CD4-positive, alpha-beta T cell treated with Interleukin-6 for 4 hours (primary cell): ENCODE measurements around the gene GOPC.
A peak's percentile ranks its signal among the peaks of the same experiment; 100 is the strongest.
"Not testable (repeated sequence)": the region's sequence is repeated elsewhere in the genome, so short reads cannot be mapped to it uniquely, and the experiment has no call there.

Experiments used
- DNase-seq: peaks from one replicate; pipeline ENCODE4 v3.0.0-alpha.2; 2020; ENCODE audit warnings: mixed read lengths

GOPC gene

DNA sequence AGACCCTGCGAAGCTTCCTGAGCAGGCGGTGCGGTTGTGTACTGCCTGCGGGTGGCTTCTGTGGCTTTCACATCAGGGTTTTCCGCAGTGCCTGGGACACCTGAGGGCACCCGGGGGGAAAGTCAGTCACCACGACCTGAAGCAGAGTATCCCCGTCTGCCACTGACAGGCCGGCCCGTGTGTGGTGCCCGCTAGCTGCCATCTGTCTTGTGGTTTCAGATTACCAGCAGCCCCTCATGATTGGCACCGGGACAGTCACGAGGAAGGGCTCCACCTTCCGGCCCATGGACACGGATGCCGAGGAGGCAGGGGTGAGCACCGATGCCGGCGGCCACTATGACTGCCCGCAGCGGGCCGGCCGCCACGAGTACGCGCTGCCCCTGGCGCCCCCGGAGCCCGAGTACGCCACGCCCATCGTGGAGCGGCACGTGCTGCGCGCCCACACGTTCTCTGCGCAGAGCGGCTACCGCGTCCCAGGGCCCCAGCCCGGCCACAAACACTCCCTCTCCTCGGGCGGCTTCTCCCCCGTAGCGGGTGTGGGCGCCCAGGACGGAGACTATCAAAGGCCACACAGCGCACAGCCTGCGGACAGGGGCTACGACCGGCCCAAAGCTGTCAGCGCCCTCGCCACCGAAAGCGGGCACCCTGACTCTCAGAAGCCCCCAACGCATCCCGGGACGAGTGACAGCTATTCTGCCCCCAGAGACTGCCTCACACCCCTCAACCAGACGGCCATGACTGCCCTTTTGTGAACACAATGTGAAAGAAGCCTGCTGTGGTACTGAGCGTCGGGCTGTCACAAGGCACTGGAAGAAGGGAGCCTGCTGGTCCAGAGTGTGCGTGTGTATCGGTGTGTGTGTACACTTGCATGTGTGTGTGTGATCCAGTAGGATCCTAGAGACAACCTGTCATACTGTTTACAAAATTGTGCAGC is 54.4 kb downstream of the GOPC start:
- DNase-seq = peak; percentile 61

DNA sequence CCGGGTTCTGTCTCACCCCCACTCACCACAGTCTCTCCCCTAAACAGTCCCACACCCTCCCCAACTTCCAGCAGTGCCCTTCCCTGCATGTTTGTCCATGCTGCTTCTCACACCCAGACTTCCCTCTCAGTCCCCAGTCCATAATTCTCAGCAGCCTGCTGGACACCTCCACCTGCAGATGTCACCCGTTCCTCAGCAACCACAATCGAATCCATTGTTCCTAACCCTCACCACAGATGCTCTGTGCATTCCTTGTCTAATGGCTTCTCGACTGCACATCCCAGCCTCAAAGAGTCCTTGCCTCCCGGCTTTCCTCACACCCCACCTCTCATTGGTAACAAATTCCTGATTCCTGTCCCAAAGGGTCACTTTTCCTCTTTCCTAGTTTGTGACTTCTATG is 55.6 kb downstream of the GOPC start:
- DNase-seq = no peak

DNA sequence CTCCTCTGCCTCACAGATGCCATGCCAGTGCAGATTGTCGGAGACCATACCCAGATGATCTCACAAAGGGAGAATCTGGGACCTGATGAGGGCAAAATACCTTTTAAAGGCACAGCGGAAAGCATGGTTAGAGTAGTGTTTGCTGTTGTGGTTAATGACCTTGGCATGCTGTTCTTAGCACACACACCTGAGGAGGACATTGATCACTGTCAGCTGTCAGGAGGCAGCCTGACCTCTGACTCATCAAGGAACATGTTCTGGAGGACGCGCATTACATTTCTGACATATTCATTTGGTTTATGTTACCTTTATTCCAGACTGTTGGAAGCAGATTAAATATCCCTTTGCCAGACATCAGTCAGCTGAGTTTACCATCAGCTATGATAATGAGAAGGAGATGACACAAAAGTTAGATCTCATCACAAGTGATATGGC is 57.1 kb downstream of the GOPC start:
- no peak for DNase-seq

DNA sequence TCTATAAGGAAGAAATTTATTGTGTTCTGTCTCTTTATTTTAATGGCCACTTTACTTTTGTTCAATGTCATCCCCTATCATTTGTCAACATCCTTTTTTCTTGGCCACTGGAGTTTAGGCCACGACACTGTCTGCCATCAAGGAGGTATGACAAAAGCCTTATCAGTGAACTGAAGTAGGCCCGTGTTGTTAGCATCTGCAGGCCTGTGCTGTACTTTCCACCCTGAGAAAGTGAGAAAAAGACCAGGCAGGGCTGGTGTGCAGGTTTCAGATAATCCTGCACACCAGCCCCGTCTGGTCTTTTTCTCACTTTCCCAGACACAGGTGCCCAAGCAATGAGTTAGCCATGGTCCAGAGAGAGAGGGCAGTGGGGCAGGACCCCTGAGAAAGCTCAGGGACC is 57.6 kb downstream of the GOPC start:
- no peak for DNase-seq

DNA sequence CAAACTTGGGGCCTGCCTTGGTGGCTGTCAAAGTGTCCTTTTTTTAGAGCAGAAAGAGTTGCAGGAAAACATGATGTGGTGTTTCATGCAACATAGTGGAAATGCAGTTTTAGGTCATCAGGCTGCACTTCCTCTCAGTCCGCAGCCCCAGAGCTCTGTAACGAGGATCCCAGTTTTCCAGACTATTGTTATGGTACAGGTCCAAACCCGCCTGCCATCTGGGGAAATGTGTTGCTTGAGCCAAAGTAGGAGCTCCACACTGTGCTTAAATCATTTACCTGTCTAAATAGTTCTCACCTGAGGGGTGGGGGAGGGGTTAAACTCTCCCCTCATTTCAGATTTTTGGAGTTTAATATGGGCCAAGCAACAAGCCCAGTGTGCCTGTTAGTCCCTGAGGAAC is 59.8 kb downstream of the GOPC start:
- DNase-seq = no peak

DNA sequence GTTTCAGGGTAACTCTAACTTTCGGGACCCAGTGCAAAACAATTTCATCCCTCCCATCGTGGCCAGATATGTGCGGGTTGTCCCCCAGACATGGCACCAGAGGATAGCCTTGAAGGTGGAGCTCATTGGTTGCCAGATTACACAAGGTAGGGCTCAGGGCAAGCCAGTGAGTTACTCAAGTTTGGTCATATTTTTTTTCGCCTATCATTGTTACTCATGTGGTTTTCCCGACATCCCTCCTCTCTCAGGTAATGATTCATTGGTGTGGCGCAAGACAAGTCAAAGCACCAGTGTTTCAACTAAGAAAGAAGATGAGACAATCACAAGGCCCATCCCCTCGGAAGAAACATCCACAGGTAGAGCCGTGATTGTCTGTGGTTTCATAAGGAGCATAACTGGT is 61.6 kb downstream of the GOPC start:
- DNase-seq = no peak

DNA sequence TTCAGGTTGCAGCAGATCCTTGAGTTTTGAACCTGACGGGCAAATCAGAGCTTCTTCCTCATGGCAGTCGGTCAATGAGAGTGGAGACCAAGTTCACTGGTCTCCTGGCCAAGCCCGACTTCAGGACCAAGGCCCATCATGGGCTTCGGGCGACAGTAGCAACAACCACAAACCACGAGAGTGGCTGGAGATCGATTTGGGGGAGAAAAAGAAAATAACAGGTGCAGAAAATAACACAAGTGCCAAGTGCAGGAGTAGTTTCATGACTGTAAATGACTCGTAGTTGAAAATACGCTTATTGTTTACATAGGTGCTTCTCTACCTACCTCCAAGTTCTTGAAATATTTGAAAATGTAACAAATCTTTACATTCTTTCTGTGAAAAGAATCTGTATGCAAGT is 63.7 kb downstream of the GOPC start:
- no peak for DNase-seq

DNA sequence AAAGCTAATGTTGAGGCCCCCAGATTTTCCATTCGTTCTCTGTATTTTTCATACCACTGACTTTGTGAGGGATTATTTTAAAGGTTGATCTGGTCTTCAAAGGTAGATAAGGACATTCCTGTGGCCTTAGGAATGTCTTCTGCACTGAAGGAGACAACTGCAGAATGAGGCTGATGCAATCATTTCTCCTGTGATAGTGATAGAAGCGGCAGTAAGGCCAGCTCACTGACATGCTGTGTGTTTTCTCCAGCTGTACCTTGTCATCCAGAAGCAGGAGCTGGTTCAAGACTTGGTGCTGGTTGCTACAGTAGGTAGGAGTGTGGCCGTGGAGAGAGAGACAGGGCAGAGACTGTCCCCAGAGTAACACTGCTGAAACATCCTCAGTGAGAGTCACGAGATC is 66.0 kb downstream of the GOPC start:
- DNase-seq = no peak

DNA sequence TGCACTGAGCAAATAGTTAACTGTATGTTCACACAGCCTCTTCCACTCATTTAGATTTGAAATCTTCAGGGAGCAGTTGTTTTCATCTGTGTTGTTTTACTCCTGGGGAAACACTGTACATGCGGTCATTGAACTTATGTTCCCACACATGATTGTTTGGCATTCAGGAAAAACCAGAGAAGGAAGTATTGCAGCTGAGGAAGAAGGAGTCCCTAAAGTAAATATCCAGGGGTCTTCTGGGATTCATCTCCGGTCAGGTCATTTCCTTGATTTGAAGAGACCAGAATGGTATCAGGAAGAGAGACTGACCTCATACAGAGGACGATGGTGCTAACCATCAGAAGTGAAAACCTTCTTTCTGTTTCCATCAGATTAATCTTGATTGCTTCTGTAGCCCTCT is 67.3 kb downstream of the GOPC start:
- DNase-seq = no peak

DNA sequence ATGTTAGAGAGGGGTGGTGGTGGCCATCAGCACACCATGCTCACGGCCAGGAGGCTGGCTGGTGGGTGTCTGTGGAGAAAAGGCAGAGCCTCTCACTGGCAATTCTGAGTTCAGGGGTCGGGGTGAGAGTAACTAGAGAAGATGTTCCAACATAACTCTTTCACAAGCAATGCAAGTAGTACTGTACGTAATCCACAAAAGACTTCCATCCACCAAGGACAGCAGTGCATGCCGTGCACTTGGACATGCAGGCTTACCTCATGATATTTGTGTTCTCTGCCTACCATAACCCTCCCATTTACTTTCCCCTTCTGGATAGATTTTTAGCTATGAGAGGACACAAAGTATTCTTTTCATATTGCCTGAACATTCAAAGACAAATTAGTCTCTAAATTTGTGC is 68.5 kb downstream of the GOPC start:
- DNase-seq = no peak

DNA sequence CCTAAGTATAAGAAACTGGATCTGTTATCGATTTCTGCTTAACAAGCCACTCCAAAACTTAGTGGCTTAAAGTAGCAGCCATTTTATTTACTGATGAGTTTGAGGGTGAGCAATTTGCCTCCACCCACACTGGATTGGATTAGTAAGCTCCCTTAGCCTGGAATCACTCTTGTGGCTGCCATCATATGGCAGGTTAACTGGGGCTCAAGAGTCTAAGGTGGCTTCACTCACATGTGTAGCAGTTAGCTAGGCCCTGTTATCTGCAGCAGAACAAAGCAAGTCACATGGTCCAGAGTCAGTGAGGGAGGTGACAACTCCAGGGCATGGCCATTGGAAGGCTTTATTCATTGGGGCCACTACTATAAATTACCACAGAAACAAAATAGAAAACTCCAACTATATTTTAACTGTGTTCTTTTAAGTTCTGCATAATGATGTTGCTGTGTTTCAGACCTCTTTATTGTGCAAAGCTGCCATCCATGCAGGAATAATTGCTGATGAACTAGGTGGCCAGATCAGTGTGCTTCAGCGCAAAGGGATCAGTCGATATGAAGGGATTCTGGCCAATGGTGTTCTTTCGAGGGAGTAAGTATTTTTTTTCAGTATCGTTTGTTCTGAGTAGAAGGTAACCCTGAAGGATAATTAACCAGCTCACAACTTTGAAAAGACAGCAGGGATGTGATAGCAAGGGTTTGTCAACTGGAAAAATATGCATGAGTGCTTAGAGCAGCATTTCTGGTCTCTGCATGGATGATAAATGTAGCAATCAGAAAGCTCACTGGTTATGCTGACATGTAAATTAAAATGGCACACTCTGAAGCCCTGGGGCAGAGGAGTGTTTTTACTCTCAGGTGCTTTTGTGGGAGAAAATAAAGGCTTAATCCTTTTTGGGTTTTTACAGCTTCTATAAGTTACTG is 70.2 kb downstream of the GOPC start:
- no peak for DNase-seq

DNA sequence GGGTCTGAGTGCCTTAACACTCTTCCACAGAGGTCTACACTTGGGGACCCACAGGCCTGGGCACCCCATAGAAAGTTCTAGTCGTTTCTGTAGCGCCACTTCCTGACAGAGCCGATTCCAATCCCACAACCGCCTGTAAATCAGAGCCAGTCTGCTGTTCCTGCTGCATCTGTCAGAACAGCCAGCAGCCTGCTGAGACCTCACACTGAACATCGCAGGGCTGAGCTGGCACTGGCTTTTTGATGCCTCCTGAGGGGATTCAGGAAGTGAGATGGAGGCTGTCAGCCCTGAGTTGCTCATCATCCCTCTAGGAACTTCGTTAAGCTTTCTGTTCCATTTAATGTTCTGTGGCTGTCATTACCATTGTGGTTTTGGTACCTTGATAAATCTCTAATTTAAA is 71.0 kb downstream of the GOPC start:
- no peak for DNase-seq

DNA sequence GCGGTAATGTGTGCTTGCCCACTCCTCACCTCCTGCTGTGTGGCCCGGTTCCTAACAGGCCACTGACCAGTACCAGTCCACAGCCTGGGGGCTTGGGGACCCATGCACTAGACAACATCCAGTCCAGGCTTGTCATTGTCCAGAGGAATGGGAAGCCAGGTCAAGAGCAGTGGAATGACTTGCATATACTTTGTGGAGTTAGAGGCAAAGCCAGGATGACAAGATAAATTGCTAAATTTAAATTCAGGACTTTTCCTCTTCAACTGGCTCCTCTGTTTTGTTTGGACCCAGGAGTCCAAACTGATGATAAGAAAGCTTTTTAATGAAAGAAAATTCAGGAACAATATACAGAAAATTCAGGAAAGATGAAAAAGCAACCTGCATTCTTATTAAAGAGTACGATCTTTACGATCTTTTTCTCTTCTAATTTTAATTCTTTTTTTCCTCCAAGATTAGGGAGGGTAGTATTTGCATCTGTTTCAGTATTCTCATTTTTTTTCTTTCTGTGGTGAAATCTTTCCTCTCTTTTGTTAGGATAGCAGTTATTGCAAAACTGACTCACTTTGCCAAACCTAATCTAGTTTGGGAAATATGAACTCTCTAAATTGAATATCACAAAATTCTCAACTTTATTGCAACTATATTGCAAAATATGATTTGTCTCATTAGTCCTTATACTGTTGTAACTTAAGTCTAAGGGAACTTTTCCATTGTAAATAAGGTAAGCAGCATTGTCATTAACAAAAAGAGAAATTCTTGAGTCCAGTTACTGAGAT is 71.7 kb downstream of the GOPC start:
- DNase-seq = no peak

DNA sequence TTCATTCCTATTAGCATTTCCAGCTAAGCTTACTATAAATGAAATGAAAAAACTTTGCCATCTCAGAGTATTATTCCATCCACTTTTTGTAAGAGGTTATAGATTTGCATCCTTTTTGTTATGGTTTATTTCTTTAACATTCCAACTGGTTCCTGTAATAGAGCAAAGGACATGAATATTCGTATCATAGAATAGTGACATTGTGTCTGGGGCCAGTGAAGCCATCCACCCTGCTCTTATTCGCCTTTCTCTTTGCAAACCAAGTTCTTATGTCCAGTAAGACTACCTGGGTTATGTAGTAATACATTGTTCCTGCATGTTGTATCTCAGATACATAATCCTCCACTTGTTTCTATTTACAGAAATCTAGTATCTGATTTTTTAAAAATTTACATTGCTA is 76.7 kb downstream of the GOPC start:
- DNase-seq = no peak

DNA sequence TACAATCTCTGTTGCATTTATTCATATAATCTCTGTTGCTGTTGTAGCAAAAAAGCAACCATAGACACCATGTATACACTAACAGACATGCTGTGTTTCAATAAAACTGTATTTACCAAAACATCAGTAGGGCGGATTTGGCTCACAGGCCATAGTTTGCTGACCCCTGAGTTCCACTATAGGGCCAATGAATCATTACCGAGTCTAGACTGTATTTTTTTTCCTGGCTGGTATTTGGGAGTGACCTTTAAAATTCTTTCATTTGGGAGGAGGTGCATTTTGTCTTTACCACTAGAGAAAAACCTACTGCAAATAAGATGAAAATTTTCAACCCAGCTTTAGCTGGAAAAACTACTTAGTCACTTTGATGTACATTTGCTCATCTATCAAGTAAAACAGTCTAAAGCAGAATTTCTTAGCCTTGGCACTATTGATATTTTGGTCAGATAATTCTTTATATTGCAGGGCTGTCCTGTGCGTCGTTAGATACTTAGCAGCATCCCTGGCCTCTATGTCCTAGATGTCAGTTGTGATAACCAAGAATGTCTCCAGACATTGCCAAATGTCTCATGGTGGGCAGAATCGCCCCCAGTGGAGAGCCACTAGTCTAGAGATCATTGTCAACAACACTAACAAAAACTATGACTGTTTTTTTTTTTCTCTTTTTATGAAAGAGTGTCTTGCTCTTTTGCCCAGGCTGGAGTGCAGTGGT is 80.4 kb downstream of the GOPC start:
- DNase-seq = no peak

DNA sequence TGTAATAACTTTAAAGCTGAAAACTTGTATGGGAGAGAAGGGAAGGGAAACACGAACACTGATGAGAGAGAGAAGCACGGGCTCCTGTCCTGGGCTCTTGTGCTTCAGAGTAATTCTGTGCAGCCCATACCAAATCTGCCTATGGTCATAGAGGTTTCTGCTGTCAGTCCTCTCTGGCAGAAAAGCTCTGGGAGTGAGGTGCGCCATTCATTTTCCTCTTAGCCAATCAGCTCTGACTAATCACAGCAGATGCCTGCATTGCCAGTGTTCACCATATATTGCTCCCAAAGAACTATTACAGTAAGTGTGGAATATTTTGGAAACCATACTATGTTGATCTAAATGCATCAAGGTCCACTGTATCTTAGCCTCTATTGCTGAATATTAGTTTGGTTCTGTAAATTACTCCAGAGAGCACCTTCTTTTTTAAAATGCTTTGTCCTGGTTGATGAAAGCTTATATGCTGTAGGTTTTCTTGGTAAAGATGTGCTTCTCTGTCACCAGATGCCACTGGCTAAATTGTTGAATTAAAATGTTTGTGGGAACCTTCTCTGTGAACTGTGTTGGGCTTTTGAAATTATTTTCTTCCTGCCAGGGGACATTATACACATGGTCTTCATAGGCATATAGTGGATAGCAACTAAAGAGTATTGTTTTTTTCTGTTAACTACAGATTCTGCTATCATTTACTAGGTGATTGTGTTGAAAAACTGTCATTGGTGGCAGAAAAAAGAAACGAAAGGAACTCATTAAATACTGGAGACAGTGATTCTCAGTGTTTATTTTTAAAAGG is 81.5 kb downstream of the GOPC start:
- DNase-seq = no peak

DNA sequence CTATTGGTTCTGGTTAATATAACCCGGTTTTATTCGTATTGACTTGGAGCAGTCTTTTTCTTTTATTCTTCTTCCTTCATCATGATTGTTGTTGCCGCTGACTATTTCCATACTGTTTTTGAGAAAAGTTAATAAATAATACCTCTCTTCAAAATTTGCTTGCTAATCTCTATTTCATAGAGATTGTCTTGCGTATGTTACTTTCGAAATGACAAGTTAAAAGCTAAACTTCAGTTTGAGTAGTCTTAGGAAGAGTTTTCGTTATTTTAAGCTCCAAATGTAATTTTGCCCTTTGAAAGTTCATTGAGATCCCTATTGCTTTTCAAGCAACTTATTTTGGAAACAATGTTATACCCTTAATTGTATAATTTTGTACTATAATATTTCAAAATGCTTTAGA is 83.4 kb downstream of the GOPC start:
- no peak for DNase-seq

DNA sequence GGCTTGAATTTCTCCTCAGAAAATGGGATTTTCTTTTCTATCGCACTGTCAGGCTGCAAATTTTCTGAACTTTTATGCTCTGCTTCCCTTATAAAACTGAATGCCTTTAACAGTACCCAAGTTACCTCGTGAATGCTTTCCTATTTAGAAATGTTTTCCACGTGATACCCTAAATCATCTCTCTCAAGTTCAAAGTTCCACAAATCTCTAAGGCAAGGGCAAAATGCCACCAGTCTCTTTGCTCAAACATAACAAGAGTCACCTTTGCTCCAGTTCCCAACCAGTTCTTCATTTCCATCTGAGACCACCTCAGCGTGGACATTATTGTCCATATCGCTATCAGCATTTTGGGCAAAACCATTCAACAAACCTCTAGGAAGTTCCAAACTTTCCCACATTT is 84.3 kb downstream of the GOPC start:
- not testable (repeated sequence) for DNase-seq

DNA sequence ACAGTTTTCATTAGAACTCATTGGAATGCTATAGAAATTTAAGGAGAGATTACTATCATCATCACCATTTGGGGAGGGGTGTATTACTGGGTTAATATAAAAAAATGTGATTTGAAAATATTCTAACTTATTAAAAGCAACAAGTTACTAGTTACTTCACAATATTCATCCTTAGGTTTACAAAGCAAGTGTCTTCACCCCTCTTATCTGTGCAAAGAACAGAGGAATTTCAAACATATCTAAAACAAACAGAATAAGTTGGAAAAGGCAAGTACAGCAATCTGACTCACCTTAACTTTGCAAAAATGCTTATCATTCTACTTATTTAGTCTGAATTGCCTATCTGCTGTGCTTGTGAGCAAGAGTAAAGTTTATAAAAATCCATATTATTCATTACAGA is 87.0 kb downstream of the GOPC start:
- DNase-seq = no peak

DNA sequence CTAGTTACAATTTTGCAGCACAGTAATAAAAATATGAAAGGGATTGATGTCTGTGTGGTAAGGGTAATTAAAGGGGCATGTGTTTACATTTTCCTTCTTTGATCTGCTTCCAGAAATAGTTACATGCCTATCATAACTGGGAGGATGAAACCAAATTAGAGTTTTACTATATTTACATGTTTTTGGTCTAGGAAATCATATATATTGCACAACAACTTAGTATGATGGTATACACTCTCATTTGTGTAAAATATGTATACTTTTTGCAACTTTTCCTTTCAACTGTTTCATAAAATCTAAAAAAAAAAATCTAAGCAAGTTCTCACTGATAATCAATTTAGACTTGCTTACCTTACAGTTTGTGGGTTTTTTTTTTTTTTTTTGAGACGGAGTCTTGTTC is 87.7 kb downstream of the GOPC start:
- no peak for DNase-seq

DNA sequence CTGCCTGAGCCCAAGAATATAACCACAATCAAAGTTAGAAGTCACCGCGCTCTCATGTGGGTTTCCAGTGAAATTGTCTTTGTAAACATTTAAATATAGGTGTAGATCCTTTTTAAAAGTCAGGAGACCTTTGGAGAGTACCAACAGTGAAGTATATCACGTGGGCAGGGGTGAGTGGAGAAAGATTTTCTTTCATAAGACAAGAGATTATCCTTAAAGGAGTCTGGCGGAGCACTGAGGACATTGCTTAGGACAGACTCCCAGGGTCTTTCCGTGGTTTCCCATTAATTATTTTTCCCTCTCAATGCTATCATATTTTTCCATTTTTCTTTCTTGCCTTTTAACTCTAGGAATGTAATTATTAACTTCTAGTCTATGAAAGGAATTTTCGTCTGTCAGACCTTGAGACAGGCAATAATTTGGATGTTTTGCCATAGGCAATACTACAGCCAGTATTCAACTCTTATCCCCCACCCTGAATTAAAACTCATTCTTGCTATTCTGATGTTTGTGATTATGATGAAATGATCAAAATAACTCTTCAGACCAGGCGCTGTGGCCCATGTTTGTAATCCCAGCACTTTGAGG is 88.4 kb downstream of the GOPC start:
- no peak for DNase-seq
